ENCODE data around the gene TRIM34. TPM values are rescaled to one million over a fixed set of nuclear protein-coding genes. Genes with fewer than 3 reads are reported as not detected.

Gene TRIM34
- polyA plus RNA-seq, 1 donor from 2014 or later = not detected

DNA sequence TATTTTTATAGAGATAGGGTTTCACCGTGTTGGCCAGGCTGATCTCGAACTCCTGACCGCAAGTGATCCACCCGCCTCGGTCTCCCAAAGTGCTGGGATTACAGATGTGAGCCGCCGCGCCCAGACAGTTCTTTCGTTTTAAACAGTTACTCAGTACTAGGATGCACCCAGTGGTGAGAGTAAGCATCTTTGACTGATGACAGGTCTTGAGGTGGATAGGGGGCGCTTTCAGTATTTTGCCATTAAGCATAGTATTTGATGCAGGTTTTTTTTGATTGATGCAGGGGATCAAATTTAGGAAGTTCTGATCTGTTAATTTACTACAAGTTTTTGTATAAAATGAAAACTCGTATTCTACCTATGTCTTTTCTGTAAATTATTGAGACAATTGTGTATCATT is 13.2 kb upstream of the TRIM34 start (continued):
- TF ChIP-seq, protein P1, sequence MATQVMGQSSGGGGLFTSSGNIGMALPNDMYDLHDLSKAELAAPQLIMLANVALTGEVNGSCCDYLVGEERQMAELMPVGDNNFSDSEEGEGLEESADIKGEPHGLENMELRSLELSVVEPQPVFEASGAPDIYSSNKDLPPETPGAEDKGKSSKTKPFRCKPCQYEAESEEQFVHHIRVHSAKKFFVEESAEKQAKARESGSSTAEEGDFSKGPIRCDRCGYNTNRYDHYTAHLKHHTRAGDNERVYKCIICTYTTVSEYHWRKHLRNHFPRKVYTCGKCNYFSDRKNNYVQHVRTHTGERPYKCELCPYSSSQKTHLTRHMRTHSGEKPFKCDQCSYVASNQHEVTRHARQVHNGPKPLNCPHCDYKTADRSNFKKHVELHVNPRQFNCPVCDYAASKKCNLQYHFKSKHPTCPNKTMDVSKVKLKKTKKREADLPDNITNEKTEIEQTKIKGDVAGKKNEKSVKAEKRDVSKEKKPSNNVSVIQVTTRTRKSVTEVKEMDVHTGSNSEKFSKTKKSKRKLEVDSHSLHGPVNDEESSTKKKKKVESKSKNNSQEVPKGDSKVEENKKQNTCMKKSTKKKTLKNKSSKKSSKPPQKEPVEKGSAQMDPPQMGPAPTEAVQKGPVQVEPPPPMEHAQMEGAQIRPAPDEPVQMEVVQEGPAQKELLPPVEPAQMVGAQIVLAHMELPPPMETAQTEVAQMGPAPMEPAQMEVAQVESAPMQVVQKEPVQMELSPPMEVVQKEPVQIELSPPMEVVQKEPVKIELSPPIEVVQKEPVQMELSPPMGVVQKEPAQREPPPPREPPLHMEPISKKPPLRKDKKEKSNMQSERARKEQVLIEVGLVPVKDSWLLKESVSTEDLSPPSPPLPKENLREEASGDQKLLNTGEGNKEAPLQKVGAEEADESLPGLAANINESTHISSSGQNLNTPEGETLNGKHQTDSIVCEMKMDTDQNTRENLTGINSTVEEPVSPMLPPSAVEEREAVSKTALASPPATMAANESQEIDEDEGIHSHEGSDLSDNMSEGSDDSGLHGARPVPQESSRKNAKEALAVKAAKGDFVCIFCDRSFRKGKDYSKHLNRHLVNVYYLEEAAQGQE (IDR thresholded peaks at IDR 0.05; ENCODE audit: borderline replicate concordance) = no peak
- no peak for TF ChIP-seq POLR2AphosphoS5 (IDR thresholded peaks at IDR 0.05)

DNA sequence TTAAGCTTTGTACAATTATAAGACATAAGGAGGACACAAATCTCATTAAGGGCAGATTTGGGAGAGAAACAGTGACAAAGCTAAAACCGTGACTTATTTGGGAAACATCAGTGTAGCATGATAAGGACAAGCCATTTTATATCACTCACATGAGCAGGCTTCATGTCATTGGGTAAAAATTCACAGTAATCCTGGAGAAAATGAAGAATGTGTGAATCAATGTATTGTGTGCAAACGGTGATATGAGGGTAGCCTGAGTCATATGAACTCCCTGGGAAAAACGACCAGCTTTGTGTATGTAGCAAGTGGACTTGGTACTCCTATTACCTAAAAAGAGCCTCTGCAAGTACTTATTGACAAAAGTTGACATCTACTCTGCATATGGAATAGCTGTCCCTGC is 6.0 kb upstream of the TRIM34 start:
- Histone ChIP-seq H3K36me3 (ENCODE audit: insufficient read depth, low read length) (no peaks in the 10 kb centered on the region), H4K20me1 (ENCODE audit: insufficient read depth) (no peaks in the 10 kb centered on the region), H3K9ac (ENCODE audit: low read length) (no peak overlapping the region), H3K27ac (ENCODE audit: low read length) (no peak overlapping the region), H3K79me2 (replicated peaks; ENCODE audit: insufficient read depth, low read length) (no peaks in the 10 kb centered on the region), H3K9me3 (ENCODE audit: low read length) (no peaks in the 10 kb centered on the region), H3F3A (ENCODE audit: insufficient read depth, low read length, poor library complexity, severe bottlenecking) (no peaks in the 10 kb centered on the region), H3K27me3 (ENCODE audit: insufficient read depth, low read depth, low read length) (no peaks in the 10 kb centered on the region), H3K4me2 (ENCODE audit: low read length) (no peak overlapping the region), H3K9me2 (ENCODE audit: insufficient read depth, low read length) (no peaks in the 10 kb centered on the region), H3K4me3 (ENCODE audit: low read length) (no peak overlapping the region), H2AFZ (ENCODE audit: low read depth, low read length) (no peak overlapping the region)
- TF ChIP-seq EZH2 (IDR thresholded peaks at IDR 0.05; ENCODE audit: borderline replicate concordance, insufficient read depth, low read length, poor library complexity, severe bottlenecking) (no peak), MXI1 (conservative IDR thresholded peaks at IDR 0.05; ENCODE audit: poor library complexity, severe bottlenecking) (no peak), RAD21 (conservative IDR thresholded peaks at IDR 0.05) (no peak), POLR2AphosphoS5 (IDR thresholded peaks at IDR 0.05) (no peak), SMC3 (conservative IDR thresholded peaks at IDR 0.05; ENCODE audit: poor library complexity) (no peak)
- TF ChIP-seq, protein P1 (IDR thresholded peaks at IDR 0.05; ENCODE audit: borderline replicate concordance) = no peak
- TF ChIP-seq, protein P2, sequence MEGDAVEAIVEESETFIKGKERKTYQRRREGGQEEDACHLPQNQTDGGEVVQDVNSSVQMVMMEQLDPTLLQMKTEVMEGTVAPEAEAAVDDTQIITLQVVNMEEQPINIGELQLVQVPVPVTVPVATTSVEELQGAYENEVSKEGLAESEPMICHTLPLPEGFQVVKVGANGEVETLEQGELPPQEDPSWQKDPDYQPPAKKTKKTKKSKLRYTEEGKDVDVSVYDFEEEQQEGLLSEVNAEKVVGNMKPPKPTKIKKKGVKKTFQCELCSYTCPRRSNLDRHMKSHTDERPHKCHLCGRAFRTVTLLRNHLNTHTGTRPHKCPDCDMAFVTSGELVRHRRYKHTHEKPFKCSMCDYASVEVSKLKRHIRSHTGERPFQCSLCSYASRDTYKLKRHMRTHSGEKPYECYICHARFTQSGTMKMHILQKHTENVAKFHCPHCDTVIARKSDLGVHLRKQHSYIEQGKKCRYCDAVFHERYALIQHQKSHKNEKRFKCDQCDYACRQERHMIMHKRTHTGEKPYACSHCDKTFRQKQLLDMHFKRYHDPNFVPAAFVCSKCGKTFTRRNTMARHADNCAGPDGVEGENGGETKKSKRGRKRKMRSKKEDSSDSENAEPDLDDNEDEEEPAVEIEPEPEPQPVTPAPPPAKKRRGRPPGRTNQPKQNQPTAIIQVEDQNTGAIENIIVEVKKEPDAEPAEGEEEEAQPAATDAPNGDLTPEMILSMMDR (IDR thresholded peaks at IDR 0.05; ENCODE audit: poor library complexity, severe bottlenecking) = no peak

Data from neural cell (in vitro differentiated cells).